Measurements from ENCODE around the gene AEBP1.

Gene AEBP1

GRCh38 chr7:44145479-44145968, 41.4 kb downstream of the AEBP1 start:
- no peak for DNase-seq

GRCh38 chr7:44145969-44146911, 42.1 kb downstream of the AEBP1 start:
- DNase-seq: no peak

- DNase-seq: no peak
These were observed 43.2 kb downstream of the AEBP1 start for GRCh38 chr7:44147026-44147991.

GRCh38 chr7:44148166-44148565, 44.0 kb downstream of the AEBP1 start:
- no peak for DNase-seq

- DNase-seq: no peak
These were observed 44.9 kb downstream of the AEBP1 start for GRCh38 chr7:44148961-44149536.

GRCh38 chr7:44149571-44150465, 45.7 kb downstream of the AEBP1 start:
- no peak for DNase-seq

GRCh38 chr7:44150466-44150832, 46.3 kb downstream of the AEBP1 start:
- no peak for DNase-seq

- no peak for DNase-seq
These were observed 47.1 kb downstream of the AEBP1 start for GRCh38 chr7:44150966-44151941.

GRCh38 chr7:44151956-44152355, 47.8 kb downstream of the AEBP1 start:
- no peak for DNase-seq

GRCh38 chr7:44152971-44153947, 49.1 kb downstream of the AEBP1 start:
- DNase-seq: no peak

GRCh38 chr7:44153948-44154335, 49.8 kb downstream of the AEBP1 start:
- no peak for DNase-seq

GRCh38 chr7:44154703-44155102, 50.6 kb downstream of the AEBP1 start:
- DNase-seq: no peak

- DNase-seq: no peak
These were observed 51.3 kb downstream of the AEBP1 start for GRCh38 chr7:44155191-44156185.

GRCh38 chr7:44156453-44157010, 52.4 kb downstream of the AEBP1 start:
- DNase-seq: no peak

- DNase-seq: no peak
These were observed 53.3 kb downstream of the AEBP1 start for GRCh38 chr7:44157116-44158080.

GRCh38 chr7:44158096-44158872, 54.1 kb downstream of the AEBP1 start:
- no peak for DNase-seq
